Esophagus muscularis mucosa (tissue), 4 donors: Measurements from ENCODE around the gene GIMAP4.

Source experiments
- CTCF ChIP-seq, 3 experiments: fragments of 200-600 bp in 2 of 3; fragments of 450-650 bp in 1 of 3; sonication (generic) in 2 of 3; IDR thresholded peaks; one replicate each; pipeline ENCODE4 v1.5.1; 2017 to 2019; ENCODE audit warnings: antibody characterized with exemption in 3 of 3, mild to moderate bottlenecking in 2 of 3, moderate library complexity in 1 of 3
- EP300 ChIP-seq: sonication (generic); formaldehyde crosslinking; IDR thresholded peaks from one replicate; pipeline ENCODE4 v1.6.1; 2017; ENCODE audit warnings: antibody characterized with exemption
- POLR2A ChIP-seq: fragments of 450-650 bp; IDR thresholded peaks from one replicate; pipeline ENCODE4 v1.6.1; 2017; ENCODE audit warnings: antibody characterized with exemption, moderate library complexity, mild to moderate bottlenecking, low read depth
- POLR2AphosphoS5 ChIP-seq, 2 donors: sonication (generic); formaldehyde crosslinking; IDR thresholded peaks; one replicate each; pipeline ENCODE4 v1.6.1; 2017; ENCODE audit warnings: antibody characterized with exemption in 2 of 2

GRCh38 chr7:150519310-150519709 is 47.9 kb upstream of the GIMAP4 start:
- TF ChIP-seq CTCF (IDR thresholded peaks at IDR 0.05) (no peak), POLR2A (no peak), POLR2AphosphoS5 (IDR thresholded peaks at IDR 0.05) (no peak), EP300 (no peak)
